GM12891 (cell line): ENCODE data around the gene ZMIZ1.

Source experiments
- DNase-seq: peaks from one replicate; pipeline ENCODE4 v3.0.0; 2011; ENCODE audit warnings: low spot score; ENCODE audit not compliant: insufficient read length
- FAIRE-seq: peaks from 2 replicates; lab custom pipeline; 2011; peaks lifted over from hg19 to GRCh38; lab: Jason Lieb, UNC
- PAX5 ChIP-seq: IDR thresholded peaks from 2 replicates; pipeline ENCODE4 v1.6.1; 2011; ENCODE audit warnings: low read length, moderate library complexity, mild to moderate bottlenecking; ENCODE audit not compliant: insufficient read depth, severe bottlenecking
- POLR2A ChIP-seq: IDR thresholded peaks from 2 replicates; pipeline ENCODE4 v1.6.1; 2011; ENCODE audit warnings: low read depth, low read length, control low read depth
- POLR2AphosphoS5 ChIP-seq: IDR thresholded peaks from 2 replicates; pipeline ENCODE4 v1.6.1; 2011; ENCODE audit warnings: low read depth, low read length, control low read depth
- POU2F2 ChIP-seq: IDR thresholded peaks from 2 replicates; pipeline ENCODE4 v1.6.1; 2011; ENCODE audit warnings: low read depth, mild to moderate bottlenecking, control low read depth, low read length, moderate library complexity
- SPI1 ChIP-seq: IDR thresholded peaks from 2 replicates; pipeline ENCODE4 v1.6.1; 2011; ENCODE audit warnings: low read depth, low read length, control low read depth
- TAF1 ChIP-seq: IDR thresholded peaks from 2 replicates; pipeline ENCODE4 v1.6.1; 2011; ENCODE audit warnings: low read depth, low read length, control low read depth

The ZMIZ1 gene

DNA sequence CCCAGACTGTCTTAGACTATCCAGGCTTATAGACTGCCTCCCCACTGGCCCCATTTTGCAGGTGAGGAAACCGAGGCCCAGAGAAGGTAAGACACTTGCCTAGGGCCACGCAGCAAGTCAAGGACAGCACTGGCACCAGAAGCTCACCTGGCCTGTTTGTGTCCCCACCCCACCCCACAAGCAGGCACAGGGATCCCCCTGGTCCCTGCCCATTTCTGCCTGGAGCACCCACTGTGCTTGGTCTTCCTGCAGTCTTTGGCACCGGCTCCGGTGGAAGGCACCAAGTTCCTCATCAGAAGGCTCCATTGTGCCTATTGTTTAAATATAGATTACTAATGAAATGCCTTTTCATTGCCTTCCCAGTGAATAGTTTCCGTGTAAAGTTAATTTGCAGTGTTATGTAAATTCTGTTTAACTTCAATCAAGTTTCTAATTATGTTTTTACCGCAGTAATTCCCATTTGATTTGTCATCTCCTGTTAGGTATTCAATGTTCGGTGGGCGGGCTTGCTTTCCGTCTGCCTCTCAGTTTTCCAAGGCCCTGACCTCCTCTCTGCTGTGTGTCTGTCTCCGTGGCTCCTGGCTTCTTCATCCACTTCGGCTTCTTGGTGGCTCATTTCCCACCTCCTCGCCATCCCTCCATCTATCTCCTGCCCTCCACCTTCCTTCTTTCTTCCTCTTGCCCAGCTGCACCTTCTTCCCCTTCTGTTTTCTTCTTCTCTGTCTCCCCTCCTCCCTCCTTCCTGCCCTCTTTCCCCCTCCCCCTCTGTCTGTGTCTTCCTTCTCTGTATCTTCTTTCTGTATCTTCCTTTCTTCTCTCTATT, 75.8 kb downstream of the ZMIZ1 start:
- TF ChIP-seq TAF1 = no peak
- FAIRE-seq = no peak
- no peak for DNase-seq

DNA sequence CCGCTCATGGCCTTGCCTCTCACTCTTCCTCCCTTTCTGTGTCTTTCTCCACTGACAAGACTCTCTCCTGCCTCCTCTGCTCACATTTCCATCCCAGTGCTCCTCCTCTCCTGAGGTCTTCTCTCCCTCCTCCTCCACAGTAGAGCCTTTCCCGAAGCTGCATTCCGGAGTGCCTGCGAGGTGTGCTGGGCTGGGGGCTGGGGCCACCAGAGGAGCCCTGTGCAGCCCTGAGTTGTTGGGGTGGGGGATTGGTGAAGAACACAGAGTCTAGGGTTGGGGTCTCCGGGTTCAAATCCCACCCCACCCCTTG, 76.4 kb downstream of the ZMIZ1 start:
- TF ChIP-seq SPI1 (no peak), TAF1 (no peak), POU2F2 (no peak), POLR2AphosphoS5 (no peak), PAX5 (no peak), POLR2A (no peak)
- no peak for FAIRE-seq
- no peak for DNase-seq

DNA sequence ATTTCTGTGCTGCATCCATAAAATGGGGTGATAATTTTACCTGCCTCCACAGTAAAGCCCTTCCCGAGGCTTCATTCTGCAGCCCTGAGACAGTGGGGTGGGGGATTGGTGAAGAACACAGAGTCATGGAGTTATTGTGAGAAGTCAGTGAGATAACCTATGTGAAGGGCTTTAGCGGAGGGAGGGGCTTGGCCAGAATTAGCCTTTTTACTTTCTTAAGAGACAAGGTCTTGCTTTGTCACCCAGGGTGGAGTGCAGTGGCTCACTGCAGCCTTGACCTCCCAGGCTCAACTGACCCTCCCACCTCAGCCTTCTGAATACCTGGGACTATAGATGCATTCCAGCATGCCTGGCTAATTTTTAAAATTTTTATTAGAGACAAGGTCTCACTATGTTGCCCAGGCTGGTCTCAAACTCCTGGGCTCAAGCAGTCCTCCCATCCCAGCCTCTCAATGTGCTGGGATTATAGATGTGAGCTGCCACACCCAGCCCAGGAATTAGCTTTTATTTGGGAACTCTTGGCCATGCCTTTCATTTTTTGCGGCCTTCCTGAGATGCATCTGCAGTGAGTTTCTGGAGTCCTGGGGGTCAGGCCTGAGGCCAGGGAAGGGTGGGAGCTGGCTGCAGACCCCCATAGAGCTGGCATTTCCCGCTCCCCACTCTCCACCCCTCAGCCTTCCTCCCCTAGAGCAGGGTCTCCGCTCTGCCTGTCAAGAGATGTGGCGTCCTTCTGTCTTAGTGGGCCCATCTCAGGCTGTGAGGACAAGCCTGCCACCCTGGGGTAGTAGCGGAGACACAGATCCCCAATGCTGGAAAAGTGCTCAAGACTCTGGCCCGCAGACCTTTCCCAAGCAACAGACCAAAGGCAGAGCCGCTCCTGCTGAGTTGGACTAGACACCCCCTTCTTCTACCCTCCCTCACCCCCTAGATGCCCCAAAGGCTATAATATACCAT, 77.0 kb downstream of the ZMIZ1 start:
- FAIRE-seq = no peak
- TF ChIP-seq PAX5 (no peak), POLR2AphosphoS5 (no peak), POU2F2 (no peak), SPI1 (no peak), POLR2A (no peak)
- no peak for DNase-seq

DNA sequence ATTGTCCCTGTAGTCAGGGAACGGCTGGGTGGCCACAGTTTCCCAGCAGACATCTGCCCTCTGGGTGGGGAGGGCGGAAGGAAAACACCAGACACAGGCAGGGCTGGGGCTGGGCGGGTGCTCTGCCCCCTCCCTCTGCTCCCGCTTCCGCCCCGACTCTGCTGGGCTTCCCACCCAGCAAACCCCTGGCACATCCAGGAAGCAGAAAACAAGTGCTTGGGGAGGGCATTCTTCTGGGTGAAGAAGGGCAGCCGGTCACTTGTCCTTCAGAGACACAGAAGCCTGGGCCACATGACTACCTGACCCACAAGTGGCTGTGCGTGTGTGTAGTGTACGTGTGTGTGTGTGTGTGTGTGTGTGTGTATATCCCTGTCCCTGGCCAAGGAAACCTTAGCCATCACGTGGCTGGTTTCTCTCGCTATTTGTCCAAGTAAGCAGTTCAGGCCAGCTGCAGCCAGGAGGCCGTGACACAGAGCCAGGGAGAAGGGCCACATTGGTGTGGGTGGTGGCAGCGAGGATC, 77.9 kb downstream of the ZMIZ1 start:
- FAIRE-seq (no peak), DNase-seq (no peak)
- TF ChIP-seq POLR2A (no peak), SPI1 (no peak), POLR2AphosphoS5 (no peak), TAF1 (no peak), POU2F2 (no peak), PAX5 (no peak)

DNA sequence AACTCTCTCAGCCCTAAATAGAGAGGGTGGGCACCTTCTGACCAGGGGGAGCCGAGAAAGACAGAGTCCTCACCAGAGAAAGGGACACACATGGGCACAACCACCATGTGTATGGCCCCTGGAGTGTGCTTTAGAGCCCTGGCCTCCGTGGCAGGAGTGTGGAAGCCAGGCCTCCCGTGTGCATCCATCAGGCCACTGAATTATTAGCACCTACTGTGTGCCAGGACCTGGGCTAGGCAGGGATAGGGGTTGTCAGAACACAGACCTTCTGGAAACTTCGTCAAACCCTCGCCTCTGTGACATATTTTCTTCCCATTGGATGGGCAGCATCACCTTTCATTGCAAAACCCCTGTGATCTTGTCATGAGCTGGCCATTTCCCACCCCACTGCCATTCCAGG, 78.5 kb downstream of the ZMIZ1 start:
- DNase-seq (no peak), FAIRE-seq (no peak)
- TF ChIP-seq PAX5 (no peak), TAF1 (no peak), POLR2AphosphoS5 (no peak), POLR2A (no peak), SPI1 (no peak), POU2F2 (no peak)

DNA sequence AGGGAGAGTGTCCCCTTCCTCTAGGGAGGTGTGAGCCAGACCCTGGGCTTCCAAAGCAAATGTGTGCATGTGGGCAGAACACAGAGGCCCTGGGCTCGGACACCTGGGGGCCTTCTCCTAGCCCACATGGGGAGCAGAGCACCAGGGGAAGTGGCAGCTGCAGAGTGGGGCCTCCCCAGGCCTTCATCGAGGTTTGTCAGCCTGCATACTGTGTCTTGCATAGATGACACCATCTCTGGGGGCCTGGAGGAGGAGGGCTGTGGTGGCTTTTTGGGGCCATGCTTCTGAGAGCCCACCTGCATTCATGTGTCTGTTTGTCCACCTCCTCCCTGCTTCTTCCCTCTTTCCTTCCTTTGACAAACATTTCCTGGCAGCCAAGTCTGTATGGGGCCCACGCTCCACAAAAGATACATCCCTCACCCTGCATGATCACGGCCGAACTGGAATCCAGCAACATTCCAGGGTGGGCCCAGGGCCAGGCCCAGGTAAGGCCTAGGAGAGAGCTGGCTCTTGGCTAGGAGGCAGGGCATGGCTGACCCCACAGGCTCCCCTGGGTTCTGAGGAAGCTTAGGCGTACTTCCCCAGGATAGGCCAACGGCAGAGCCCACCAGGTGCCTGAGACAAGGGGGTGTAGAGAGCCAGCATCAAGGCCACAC, 79.2 kb downstream of the ZMIZ1 start:
- FAIRE-seq (no peak), DNase-seq (no peak)
- TF ChIP-seq PAX5 (no peak), TAF1 (no peak), POU2F2 (no peak), SPI1 (no peak), POLR2A (no peak), POLR2AphosphoS5 (no peak)

DNA sequence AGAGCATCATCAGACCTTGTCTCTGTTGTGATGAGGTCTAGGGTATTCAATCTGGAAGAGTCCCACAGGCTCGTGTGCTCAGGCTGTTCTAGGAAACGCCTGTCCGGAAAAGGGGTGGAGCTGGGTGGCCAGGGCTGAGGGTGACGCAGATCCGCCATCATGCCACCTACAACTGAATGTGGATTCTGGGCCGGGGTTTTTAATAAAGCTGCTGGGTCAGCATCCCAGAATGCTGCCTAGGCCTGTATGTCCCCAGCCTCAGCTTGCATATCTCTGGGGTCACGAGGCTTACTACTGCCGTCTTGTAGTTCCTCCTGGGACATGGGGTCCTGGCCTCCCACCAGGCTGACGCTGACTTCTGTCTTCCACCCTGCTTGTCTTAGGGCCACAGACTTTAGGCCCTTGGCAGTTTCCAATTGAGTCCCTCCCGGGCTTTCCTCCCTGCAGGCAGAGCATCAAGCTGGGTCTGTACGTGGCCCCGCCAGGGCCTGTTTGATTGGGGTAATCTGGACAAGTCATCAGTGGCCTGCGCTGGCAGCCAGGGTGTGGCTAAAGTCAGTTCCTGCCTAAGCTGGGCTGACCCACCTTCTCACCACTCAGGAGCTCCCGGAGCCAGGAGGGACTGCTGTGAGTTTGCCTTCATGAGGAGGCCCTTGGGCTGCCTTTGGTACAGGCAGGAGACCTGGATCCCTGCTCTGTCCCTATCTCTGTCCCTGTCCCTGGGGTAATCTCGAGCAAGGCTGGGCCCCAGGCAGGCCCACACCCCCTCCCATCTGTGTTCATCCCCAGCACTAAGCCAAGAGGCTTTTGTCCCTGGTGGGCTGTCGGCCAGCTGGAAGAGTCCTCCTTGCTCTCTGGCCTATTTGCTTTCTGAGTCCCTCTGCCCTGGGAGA, 79.9 kb downstream of the ZMIZ1 start:
- FAIRE-seq = no peak

DNA sequence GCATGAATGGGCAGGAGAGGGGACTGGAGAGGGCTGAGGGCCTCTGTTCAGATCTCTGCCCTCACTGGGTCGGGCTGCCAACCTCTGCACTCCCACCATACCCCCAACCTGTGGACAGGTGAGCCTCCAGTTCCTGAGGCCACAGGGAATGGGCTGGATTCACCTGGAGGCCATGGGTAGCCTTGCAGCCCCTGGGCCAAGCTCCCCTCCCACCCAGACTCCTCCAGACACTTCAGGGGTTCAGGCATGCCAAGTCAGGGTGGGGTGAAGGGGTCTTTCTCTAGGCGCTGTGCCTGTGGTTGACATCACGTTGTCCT, 80.5 kb downstream of the ZMIZ1 start:
- TF ChIP-seq POLR2AphosphoS5 = no peak
- no peak for TF ChIP-seq TAF1
- TF ChIP-seq POLR2A = no peak
- no peak for TF ChIP-seq SPI1
- no peak for FAIRE-seq
- DNase-seq = no peak

More for the DNA sequence above, 79.9 kb downstream of the ZMIZ1 start:
- TF ChIP-seq PAX5 (no peak), TAF1 (no peak), SPI1 (no peak), POLR2AphosphoS5 (no peak), POLR2A (no peak), POU2F2 (no peak)
- DNase-seq = no peak

DNA sequence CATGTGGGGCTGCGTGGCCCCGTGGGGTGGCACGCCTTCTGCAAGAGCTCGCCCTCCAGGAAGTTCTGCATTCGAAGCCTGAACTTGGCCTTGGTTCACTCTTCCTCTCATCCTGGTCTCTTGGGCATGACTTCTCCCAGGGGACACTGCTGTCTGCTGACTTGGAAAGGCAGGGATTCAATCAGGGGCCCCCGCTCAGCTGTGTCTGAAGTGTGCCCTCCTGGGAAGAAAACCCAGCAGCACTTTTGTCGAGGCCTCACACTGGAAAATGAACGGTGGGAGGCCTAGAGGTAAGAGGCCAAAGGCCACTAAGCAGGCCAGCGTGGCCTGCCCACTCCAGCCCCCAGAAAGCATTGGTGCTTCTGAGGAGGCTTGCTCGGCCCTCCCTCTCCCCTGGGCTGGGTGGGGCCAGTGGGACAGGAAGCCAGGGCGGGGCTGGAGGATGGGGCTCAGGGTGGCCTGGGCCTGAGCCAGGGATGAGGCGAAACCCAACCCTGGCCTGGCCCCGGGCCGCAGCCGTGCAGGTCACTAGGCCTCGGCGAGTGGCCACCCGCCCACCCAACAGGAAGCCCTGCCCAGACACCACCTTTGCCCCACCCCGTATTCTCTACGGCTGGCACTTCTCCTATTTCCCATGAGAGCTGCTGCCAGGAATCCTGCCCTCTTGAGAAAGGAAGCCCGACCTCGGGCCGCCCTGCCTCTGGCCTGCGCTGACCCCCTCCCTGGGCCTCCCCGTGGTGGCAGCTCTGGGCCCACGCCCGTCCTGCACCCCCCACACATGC, 81.1 kb downstream of the ZMIZ1 start:
- no peak for TF ChIP-seq POU2F2
- no peak for TF ChIP-seq PAX5
- no peak for TF ChIP-seq POLR2A
- no peak for TF ChIP-seq SPI1
- TF ChIP-seq POLR2AphosphoS5 = no peak
- TF ChIP-seq TAF1 = no peak

DNA sequence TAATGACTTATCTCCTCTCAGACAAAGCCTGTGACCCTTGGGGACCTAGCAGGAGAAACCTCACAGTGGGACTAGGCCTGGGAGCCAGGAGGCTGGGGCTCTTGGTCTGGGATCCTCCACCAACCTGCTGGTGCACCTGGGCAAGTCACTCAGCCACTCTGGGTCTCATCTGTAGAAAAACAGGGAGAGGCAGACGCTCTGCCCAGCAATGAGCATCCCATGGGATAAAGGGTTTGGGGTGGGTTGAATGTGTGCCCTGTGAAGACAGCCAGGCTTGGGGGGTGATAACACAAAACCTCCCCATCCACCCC, 81.6 kb downstream of the ZMIZ1 start:
- DNase-seq (peak; percentile 42), FAIRE-seq (no peak)
- TF ChIP-seq POU2F2 (no peak), SPI1 (no peak), POLR2AphosphoS5 (no peak), POLR2A (no peak), TAF1 (no peak), PAX5 (no peak)

More for the DNA sequence above, 81.1 kb downstream of the ZMIZ1 start:
- DNase-seq (peak; percentile 94), FAIRE-seq (peak; percentile 70)
